Stimulated activated memory B cell treated with anti-CD40 and anti-IgM and Interleukin-4, amounts not matched to agents 10 μg/mL and 1 μg/mL and 100 μg/mL, for 72 hours (primary cell): Measurements from ENCODE around the gene YIPF5.

ENCODE experiments used
- ATAC-seq: fragments of 150-1000 bp; cut with Tn5 transposase; 2 replicates; pipeline ENCODE4 v1.10.0; 2021
- H3K27ac Mint-ChIP-seq: one replicate; pipeline ENCODE4 v1.8.0; 2022; ENCODE audit warnings: mild to moderate bottlenecking, mixed read lengths
- H3K27me3 Mint-ChIP-seq: one replicate; pipeline ENCODE4 v1.8.0; 2022; ENCODE audit warnings: mixed read lengths
- H3K36me3 Mint-ChIP-seq: one replicate; pipeline ENCODE4 v1.8.0; 2022; ENCODE audit warnings: mixed read lengths
- H3K4me1 Mint-ChIP-seq: one replicate; pipeline ENCODE4 v1.8.0; 2022; ENCODE audit warnings: mixed read lengths
- H3K4me3 Mint-ChIP-seq: one replicate; pipeline ENCODE4 v1.8.0; 2022; ENCODE audit warnings: mild to moderate bottlenecking, moderate library complexity, mixed read lengths
- H3K9me3 Mint-ChIP-seq: one replicate; pipeline ENCODE4 v1.8.0; 2022; ENCODE audit warnings: mixed read lengths

Gene YIPF5

DNA sequence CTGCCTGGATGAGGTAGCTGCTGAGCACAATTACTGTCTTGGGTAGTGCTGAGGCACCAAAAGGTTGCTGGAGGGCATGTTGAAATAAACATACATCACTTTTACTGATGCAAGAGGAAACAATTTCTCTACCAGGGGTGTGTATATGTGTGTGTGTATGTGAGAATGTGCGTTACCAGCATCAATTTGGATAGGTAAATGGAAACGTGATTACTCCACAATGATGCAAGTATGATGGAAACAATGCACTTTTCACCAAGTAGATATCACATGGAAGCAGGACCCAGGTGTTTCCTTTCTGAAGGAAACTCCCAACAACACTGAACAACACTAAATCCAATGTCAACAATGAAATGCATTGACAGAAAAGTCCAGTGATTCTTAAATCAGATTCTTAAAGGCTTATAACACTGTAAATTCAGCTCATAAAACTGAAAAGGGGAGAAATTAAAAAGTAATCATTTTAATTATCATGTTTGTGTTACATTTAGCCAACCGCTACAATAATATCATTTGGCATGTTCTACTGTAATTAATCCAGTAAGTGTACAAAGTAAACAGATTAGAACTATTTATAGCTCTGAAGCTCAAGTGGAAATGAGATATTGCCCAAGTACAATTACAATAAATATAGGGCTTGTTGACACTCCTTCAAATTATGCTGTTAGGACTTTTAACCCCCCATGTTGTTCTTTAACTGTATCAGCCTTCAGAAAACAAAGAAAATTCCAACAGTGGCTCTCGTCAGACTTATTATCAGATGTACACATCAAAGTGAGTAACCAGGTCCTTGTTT, 25.3 kb downstream of the YIPF5 start:
- peaks cover 15% of the 10 kb centered on the region for H3K4me1 Mint-ChIP-seq
- peaks cover 9% of the 10 kb centered on the region for H3K27me3 Mint-ChIP-seq
- H3K4me3 Mint-ChIP-seq: no peak overlapping the region
- no peaks in the 10 kb centered on the region for H3K9me3 Mint-ChIP-seq
- no peak overlapping the region for H3K27ac Mint-ChIP-seq
- no peak for ATAC-seq
- H3K36me3 Mint-ChIP-seq: no peaks in the 10 kb centered on the region

DNA sequence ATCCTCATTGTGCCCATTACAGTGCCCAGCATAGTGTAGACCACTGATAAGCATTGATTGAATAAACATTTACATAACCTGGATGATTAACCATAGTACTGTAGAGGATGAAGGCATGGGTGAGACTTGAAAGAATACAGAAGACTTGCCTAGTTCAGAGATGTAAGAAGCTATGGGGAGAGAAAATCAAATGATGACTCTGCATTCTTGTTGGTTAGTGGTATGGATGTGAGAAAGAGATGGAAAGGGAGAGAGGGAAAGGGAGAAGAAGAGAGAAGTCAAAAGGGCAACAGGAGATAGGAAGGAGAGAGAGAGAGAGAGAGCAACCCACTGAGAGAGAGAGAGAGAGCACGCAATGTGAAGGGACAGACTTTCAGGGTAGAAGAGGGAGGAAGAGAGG, 26.8 kb downstream of the YIPF5 start:
- peaks cover 15% of the 10 kb centered on the region for H3K4me1 Mint-ChIP-seq
- ATAC-seq: no peak
- H3K9me3 Mint-ChIP-seq: no peaks in the 10 kb centered on the region

DNA sequence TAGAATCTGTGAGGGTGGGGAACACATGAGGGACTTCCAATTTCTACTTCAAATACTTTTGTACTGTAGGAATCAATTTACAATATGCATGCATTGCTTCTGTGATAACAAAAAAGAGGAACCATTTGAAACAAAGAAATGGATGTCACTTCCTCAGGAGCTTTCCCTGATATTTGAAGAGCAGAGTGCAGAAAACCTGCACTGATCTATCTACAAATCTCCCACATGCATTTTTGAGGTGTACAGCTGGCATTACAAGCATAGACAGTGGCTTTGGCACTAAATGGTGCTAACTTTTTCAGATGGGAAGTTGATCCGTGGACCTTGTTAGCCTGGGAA, 27.7 kb downstream of the YIPF5 start:
- Mint-ChIP-seq H3K4me1 (peaks cover 15% of the 10 kb centered on the region), H3K27ac (peak overlapping the region; percentile 17), H3K36me3 (no peaks in the 10 kb centered on the region), H3K4me3 (no peak overlapping the region), H3K27me3 (peaks cover 9% of the 10 kb centered on the region), H3K9me3 (no peaks in the 10 kb centered on the region)
- no peak for ATAC-seq

More for the DNA sequence above, 26.8 kb downstream of the YIPF5 start:
- Mint-ChIP-seq H3K27ac (no peak overlapping the region), H3K4me3 (no peak overlapping the region), H3K27me3 (peaks cover 9% of the 10 kb centered on the region), H3K36me3 (no peaks in the 10 kb centered on the region)

DNA sequence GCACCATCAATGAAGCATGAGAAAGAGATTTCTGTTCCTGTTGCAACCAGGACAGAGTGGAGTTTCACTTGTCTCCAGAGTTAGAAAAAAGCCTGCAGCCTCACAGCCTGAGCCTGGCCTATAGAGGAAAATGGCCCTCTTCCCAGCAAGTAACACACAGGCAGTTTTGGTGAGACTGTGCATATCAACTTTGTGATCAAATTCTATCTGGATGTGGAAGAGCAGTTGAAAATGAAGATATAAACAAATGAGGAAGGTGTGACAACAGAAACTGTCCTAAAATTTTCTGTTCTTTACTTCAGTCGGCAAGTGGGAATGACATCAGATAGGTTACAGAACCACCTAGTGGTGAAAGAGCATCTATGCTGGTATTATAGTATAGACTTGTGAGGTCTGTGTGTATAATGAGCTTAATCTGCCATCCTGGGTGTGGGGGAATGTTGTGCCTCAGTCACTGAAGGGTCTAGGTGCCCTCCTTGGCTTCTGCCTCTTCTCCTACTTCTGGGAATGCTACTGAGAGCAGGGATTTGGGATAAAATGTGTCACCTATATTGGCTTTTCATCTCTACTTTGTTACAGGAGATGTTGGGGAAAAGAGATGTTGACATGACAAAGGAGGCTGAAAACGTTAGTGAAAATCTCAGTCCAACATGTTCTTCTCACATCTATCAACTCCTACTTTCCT, 28.2 kb downstream of the YIPF5 start:
- H3K27me3 Mint-ChIP-seq: peaks cover 9% of the 10 kb centered on the region
- H3K9me3 Mint-ChIP-seq: no peaks in the 10 kb centered on the region
- H3K27ac Mint-ChIP-seq: peak overlapping the region; percentile 33
- H3K4me3 Mint-ChIP-seq: peak overlapping the region; percentile 4
- peak; percentile 84 for ATAC-seq
- no peaks in the 10 kb centered on the region for H3K36me3 Mint-ChIP-seq
- H3K4me1 Mint-ChIP-seq: peaks cover 15% of the 10 kb centered on the region

DNA sequence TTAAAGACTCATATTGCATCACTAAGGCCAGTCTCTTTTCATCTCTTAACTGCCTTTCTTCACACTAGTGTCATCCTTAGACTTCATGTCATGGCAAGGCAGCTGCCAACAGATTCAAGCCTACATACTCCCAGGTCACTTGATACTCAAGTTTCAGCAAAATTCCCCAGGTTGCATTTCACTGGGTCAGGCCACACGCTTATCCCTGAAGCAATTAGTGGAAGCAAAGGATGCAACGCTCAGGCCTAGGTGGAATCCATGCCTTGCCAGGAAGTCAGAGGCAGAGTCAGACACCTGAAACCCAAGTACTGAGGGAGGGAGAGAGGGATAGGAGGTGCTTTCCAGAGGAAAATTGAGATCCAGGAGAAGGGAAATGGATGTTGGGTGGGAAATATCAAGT, 28.9 kb downstream of the YIPF5 start:
- Mint-ChIP-seq H3K27me3 (peaks cover 9% of the 10 kb centered on the region), H3K36me3 (no peaks in the 10 kb centered on the region), H3K4me1 (peaks cover 15% of the 10 kb centered on the region), H3K4me3 (no peak overlapping the region), H3K27ac (peak overlapping the region; percentile 33), H3K9me3 (no peaks in the 10 kb centered on the region)
- no peak for ATAC-seq

DNA sequence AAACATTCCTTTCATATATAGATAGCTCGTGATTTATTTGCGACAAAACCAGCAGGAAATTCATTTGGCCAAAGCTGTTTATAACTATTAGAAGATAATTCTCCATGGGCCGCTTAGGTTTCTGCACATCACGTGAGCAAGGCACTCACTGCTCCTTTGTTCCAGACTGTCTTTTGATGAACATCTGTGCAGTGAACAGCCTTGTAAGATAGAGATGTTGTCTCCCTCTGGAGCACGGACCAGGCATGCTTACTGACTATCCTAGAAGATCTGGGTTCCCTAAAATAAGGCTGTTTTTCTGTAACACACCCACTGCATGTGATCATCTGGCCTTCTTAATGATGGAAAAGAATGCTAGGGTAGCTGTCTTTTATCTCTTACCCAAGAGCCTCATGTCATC, 30.9 kb downstream of the YIPF5 start:
- Mint-ChIP-seq H3K27me3 (peaks cover 9% of the 10 kb centered on the region), H3K4me1 (peaks cover 15% of the 10 kb centered on the region), H3K27ac (no peak overlapping the region), H3K36me3 (no peaks in the 10 kb centered on the region), H3K4me3 (no peak overlapping the region), H3K9me3 (no peaks in the 10 kb centered on the region)
- no peak for ATAC-seq

DNA sequence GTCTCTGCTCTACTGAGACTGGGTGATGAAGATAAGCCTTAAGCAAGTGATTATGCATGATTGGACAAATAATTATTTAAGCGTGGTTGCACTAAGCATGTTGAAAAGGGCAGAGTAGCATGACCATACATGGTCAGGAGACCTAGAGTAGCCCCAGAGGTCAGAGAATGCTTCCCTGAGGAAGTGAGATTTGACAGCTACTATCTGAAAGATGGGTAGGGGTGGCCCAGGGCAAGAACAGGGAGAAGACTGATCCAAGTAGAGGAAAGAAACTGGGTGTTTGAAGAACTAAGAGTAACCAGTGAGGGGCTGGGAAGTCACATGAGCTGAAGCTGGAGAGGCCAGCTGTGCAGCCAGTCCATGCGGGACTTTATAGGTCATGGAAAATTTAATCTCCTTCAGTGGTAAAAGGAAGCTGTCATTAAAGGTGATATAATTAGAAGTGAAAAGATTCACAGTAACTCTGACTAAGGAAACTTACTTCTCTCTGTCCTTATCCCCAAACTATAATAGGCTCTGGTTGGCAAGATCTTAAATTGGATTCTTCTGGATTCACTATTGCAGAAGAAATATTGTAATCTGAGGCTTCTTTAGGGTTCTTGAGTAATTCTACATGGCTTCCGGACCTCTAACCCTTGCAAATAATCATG, 35.2 kb downstream of the YIPF5 start:
- Mint-ChIP-seq H3K9me3 (no peaks in the 10 kb centered on the region), H3K27ac (no peak overlapping the region), H3K4me1 (no peaks in the 10 kb centered on the region), H3K4me3 (no peak overlapping the region), H3K36me3 (no peaks in the 10 kb centered on the region), H3K27me3 (no peaks in the 10 kb centered on the region)
- ATAC-seq: peak; percentile 55

DNA sequence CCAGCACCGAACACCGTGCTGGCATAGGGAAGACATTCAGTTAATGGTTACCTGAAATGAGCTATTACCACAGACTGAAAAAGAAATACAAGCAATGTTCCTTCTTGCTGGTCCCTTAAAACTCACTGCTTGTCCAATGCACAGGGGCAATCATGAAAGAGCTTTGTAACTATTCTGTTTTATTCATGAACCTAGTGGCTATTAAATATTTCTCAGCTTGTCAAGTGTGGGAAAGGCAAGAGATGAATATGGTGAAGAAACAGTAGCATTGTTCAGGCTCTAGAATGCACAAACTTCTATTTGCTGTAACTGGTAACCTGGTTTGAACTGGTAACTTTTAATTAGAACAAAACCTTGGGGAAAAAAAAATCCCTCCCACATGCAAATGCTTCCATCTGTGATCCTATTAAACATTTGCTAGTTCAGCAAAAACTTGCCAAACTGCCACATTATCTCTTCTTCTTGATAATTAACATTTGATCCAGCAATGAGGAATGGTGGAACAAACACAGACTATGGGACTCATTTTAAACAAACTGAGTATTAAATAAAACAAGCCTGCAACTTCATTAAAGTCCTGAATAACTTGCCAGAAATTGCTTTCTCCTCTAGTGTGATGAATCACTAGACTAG, 36.1 kb downstream of the YIPF5 start:
- Mint-ChIP-seq H3K4me1 (no peaks in the 10 kb centered on the region), H3K27ac (no peak overlapping the region), H3K4me3 (no peak overlapping the region), H3K27me3 (no peaks in the 10 kb centered on the region), H3K9me3 (no peaks in the 10 kb centered on the region), H3K36me3 (no peaks in the 10 kb centered on the region)
- no peak for ATAC-seq

DNA sequence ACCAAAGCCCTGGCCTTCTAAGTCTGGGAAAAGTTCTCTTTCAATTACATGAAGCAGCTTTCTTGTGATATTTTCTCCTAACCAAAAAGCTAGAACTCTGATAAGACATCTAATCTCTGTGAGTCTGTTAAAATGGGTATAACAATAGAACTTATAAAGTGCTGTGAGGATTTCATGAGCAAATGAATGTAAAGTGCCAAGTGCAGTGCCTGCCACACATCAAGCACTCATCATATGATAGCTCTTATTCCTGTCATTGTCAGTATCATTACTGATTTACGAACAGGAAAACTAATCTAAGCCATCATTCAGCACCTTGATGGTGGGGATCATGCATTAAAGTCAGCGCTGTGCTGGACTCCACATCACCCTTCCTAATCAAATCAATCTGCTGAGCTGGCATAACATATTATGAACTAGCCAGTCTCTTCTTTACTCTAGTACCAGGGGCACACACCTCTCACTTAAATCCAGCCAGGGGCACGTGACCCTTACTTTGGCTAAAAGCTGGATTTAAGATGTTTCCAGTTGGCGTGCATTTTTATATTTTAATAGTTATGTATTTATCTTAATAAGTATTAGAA, 37.3 kb downstream of the YIPF5 start:
- H3K4me3 Mint-ChIP-seq: no peak overlapping the region
- no peaks in the 10 kb centered on the region for H3K4me1 Mint-ChIP-seq
- no peak for ATAC-seq
- H3K27me3 Mint-ChIP-seq: peaks cover 9% of the 10 kb centered on the region
- H3K36me3 Mint-ChIP-seq: no peaks in the 10 kb centered on the region
- no peaks in the 10 kb centered on the region for H3K9me3 Mint-ChIP-seq
- H3K27ac Mint-ChIP-seq: no peak overlapping the region

DNA sequence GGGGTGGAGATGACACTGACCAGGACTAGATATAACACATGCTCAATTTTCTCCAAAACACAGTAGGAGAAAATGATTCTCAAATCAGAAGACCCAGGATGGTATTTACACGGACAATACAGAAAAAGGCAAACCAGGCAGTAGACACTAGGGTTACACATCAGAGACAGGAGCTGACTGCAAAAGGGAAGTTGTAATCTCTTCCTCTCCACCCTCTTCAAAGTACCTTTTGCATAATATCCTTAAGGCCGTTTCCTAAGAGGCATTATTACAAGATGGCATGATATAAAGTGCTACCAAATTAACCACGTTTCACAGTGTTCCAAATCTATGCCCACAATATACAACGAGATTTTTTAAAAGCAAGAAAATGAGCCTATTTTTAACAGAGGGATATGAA, 39.2 kb downstream of the YIPF5 start:
- Mint-ChIP-seq H3K36me3 (no peaks in the 10 kb centered on the region), H3K9me3 (no peaks in the 10 kb centered on the region), H3K4me3 (no peak overlapping the region), H3K27me3 (peaks cover 9% of the 10 kb centered on the region), H3K4me1 (no peaks in the 10 kb centered on the region), H3K27ac (no peak overlapping the region)
- no peak for ATAC-seq

DNA sequence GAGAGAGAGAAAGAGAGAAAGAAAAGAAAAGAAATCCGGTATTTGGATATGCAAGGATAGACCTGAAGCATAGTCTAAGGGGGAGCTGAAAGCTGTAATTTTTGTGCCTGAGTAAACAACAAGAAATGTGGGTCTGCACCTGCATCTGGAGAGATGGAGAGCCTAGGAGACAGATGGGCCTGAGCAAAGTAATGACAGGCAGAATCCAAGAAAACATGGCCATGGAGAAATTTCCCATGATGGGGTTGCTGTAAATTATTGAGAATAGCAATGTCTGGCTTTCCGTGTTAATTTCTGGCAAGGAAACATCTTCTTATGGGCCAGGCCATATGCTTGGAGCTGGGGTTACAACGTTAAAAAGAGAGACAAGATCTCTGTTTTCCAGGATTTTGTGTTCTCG, 40.2 kb downstream of the YIPF5 start:
- peaks cover 9% of the 10 kb centered on the region for H3K27me3 Mint-ChIP-seq
- H3K36me3 Mint-ChIP-seq: no peaks in the 10 kb centered on the region
- no peak overlapping the region for H3K4me3 Mint-ChIP-seq

DNA sequence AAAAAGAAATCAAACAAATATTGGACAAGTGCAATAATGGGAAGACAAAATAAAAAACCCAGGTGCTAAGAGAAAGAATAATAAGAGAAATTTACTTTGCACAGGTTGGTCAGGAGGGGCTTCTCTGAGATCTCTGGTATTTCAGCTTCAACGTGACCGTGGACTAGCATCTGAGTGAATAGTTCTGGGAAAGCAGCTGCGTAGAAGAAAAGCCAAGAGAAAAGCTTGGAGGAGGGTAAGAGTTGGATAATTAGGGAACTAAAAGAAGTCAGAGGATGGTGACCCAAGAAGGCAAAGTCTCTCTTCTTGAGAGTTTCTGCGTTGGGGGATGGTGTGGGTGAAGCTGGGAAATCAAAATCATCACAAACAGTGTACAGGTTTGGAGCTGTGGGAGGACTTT, 41.6 kb downstream of the YIPF5 start:
- no peak for ATAC-seq
- H3K9me3 Mint-ChIP-seq: no peaks in the 10 kb centered on the region
- H3K4me1 Mint-ChIP-seq: no peaks in the 10 kb centered on the region
- peaks cover 23% of the 10 kb centered on the region for H3K27me3 Mint-ChIP-seq
- H3K36me3 Mint-ChIP-seq: no peaks in the 10 kb centered on the region
- H3K4me3 Mint-ChIP-seq: no peak overlapping the region
- H3K27ac Mint-ChIP-seq: no peak overlapping the region

More for the DNA sequence above, 40.2 kb downstream of the YIPF5 start:
- ATAC-seq: no peak
- no peak overlapping the region for H3K27ac Mint-ChIP-seq
- H3K4me1 Mint-ChIP-seq: no peaks in the 10 kb centered on the region
- H3K9me3 Mint-ChIP-seq: no peaks in the 10 kb centered on the region

DNA sequence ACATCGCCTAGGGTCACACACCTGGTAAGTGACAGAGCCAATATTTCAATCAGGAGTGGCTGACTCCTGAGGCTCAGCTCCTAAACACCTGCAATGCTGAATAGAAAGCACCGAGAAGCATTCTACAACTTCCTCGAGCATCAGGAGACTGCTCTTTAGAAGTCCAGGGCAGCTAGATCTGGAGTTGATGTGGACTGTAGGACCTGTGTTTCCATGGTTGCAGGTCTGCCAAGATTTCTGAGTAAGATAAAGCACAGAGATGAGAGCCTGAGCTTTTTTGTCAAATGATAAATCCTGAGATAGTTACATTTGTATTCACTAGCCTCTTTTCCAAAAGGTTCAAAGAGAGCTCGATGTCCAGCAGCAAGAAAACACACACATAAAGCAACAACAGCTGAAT, 43.8 kb downstream of the YIPF5 start:
- no peak overlapping the region for H3K4me3 Mint-ChIP-seq
- no peak for ATAC-seq
- no peaks in the 10 kb centered on the region for H3K4me1 Mint-ChIP-seq
- peaks cover 24% of the 10 kb centered on the region for H3K27me3 Mint-ChIP-seq
- no peak overlapping the region for H3K27ac Mint-ChIP-seq
- H3K9me3 Mint-ChIP-seq: no peaks in the 10 kb centered on the region
- no peaks in the 10 kb centered on the region for H3K36me3 Mint-ChIP-seq

DNA sequence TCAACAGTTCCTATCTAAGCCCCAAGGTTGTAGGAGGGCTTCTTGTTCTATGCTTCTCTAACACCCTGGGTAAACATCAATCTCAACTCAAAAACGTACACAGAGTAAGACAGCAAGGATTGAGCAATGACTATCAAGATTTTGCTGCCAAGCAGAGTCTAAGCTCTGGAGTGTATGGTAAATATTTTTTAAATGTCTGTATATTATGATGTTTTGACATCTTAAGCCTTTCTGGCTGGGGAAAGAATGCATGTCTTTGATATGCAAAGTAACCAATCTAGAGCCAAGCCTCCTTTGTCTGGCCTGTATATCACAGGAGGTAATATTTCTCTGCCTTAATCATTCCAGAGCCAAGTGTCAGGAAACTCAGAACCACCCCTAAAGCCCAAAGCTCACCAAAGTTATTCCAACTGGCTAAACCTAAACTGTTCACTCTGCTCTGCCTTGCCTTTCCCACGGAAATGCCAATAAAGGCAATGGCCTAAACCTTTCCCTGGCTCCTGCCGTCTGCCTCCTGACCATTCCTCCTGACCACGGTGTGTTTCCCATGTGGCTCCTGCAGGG, 45.2 kb downstream of the YIPF5 start:
- no peak overlapping the region for H3K4me3 Mint-ChIP-seq
- H3K27me3 Mint-ChIP-seq: peaks cover 24% of the 10 kb centered on the region
- H3K36me3 Mint-ChIP-seq: no peaks in the 10 kb centered on the region
- ATAC-seq: no peak
- H3K4me1 Mint-ChIP-seq: no peaks in the 10 kb centered on the region
- H3K27ac Mint-ChIP-seq: no peak overlapping the region
- no peaks in the 10 kb centered on the region for H3K9me3 Mint-ChIP-seq

DNA sequence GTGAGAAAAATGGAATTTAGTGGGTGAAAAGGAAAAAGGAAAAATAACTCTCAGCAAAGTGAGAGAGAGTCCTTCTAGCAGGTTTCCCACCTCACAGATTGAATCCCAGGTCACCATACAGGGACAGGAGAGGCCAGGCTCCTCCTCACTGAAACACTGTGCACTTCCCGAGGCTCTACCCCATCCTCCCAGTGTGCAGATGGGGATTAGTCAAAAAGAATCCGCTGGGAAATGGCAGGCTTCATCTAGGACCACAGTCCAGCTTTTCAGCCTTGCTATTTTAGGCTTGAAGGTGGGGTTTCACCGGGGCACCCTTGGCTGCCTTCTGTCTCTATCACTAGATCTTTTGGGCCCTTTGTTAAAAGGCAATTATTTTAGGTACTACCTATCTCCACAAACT, 47.8 kb downstream of the YIPF5 start:
- ATAC-seq: no peak
- Mint-ChIP-seq H3K4me3 (no peak overlapping the region), H3K4me1 (no peaks in the 10 kb centered on the region), H3K27me3 (peaks cover 15% of the 10 kb centered on the region), H3K27ac (no peak overlapping the region), H3K9me3 (peaks cover 3% of the 10 kb centered on the region), H3K36me3 (no peaks in the 10 kb centered on the region)
